Right forelimb (tissue), 1 donor: ENCODE measurements around the gene PSD.
"Not testable (repeated sequence)": the region's sequence is repeated elsewhere in the genome, so short reads cannot be mapped to it uniquely, and the experiment has no call there.

Experiments used
- DNase-seq: peaks from one replicate; pipeline ENCODE4 v3.0.0-alpha.2; 2018

The PSD gene

GRCh38 chr10:102418622-102419268 is at the start of gene PSD:
Gene PSD, minus strand, starts transcription at chr10:102418785. Its CDS starts 1,747 bp downstream, at chr10:102417038.
- no peak for DNase-seq

GRCh38 chr10:102467971-102468438 is 49.4 kb upstream of the PSD start:
- no peak for DNase-seq

GRCh38 chr10:102467318-102467717 is 48.7 kb upstream of the PSD start:
- no peak for DNase-seq

GRCh38 chr10:102465466-102465865 is 46.9 kb upstream of the PSD start:
- no peak for DNase-seq

GRCh38 chr10:102463983-102464382 is 45.4 kb upstream of the PSD start:
- no peak for DNase-seq

GRCh38 chr10:102462512-102463054 is 44.0 kb upstream of the PSD start:
- DNase-seq, result no peak

GRCh38 chr10:102461187-102462054 is 42.8 kb upstream of the PSD start:
- DNase-seq, result peak; percentile 85

GRCh38 chr10:102460836-102461186 is 42.2 kb upstream of the PSD start:
- no peak for DNase-seq

- DNase-seq, result no peak
Measured at GRCh38 chr10:102458656-102459055, 40.1 kb upstream of the PSD start.

- no peak for DNase-seq
Measured at GRCh38 chr10:102457591-102458150, 39.1 kb upstream of the PSD start.

- no peak for DNase-seq
Measured at GRCh38 chr10:102455893-102456471, 37.4 kb upstream of the PSD start.

GRCh38 chr10:102454662-102455487 is 36.3 kb upstream of the PSD start:
- DNase-seq, result not testable (repeated sequence)

- DNase-seq, result no peak
Measured at GRCh38 chr10:102453502-102453901, 34.9 kb upstream of the PSD start.

- no peak for DNase-seq
Measured at GRCh38 chr10:102452672-102453340, 34.2 kb upstream of the PSD start.

GRCh38 chr10:102451105-102451969 is 32.8 kb upstream of the PSD start, which contains the start of gene C10orf95:
Gene C10orf95, minus strand, starts transcription at chr10:102451543. Its CDS starts 450 bp downstream, at chr10:102451093.
- DNase-seq, result no peak

- DNase-seq, result peak; percentile 87
Measured at GRCh38 chr10:102450374-102451104, 32.0 kb upstream of the PSD start.

- DNase-seq, result no peak
Measured at GRCh38 chr10:102450124-102450373, 31.5 kb upstream of the PSD start.

GRCh38 chr10:102449321-102450123 is 30.9 kb upstream of the PSD start:
- no peak for DNase-seq

GRCh38 chr10:102444851-102445250 is 26.3 kb upstream of the PSD start:
- DNase-seq, result no peak
